GM10847 (cell line): ENCODE measurements around the gene TSC2.

Experiments used
- POLR2A ChIP-seq: IDR thresholded peaks from 2 replicates; pipeline ENCODE4 v1.6.1; 2011; ENCODE audit not compliant: insufficient read length; ENCODE audit errors: extremely low read depth

The TSC2 gene

DNA sequence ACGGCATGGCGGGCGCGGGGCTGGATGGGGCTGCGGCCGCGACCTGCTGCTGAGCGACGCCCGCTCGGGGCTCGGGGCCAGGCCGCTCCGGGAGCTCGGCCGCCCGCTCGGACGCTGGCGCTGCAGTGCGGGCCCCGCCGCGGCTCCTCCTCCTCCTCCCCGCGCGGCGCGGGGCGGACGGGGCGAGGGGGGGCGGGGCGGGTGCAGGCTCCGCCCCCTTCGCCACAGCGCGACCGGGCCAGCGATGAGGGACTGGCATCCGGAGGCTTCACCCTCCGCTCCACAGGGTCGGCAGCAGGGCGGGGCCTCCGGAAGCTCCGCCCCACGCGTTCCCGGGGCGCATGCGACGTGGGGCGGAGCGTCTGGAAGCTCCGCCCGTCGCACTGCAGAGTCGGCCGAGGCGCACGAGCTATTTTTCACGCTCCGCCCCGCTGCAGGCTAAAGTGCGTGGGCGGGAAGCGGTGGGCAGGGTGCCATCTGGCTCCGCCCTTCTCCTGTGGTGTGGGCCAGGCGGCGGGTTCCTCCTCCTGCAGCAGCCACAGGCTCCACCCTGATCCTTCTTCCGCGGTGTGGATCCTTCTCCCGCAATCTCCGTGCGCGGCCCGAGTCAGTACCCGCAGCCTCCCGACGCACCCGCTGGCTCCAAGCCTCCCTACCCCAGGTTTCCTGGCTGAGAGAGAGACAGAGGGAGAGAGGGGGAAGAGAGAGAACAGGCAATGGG, 88.1 kb downstream of the TSC2 start, which contains the start of gene PKD1:
PKD1 (minus strand) TSS at position 129 of the 721 bp plus-strand sequence. CDS start 209 bp downstream, outside the sequence.
- peak; percentile 22 for TF ChIP-seq POLR2A
